Neural progenitor cell (in vitro differentiated cells): ENCODE data around the gene SSH3. TPM values are rescaled to one million over a fixed set of nuclear protein-coding genes. Genes with fewer than 3 reads are reported as not detected.

ENCODE experiments used
- DNase-seq: peaks from one replicate; pipeline ENCODE4 v3.0.0-alpha.2; 2016; ENCODE audit warnings: low spot score
- H2AFZ ChIP-seq: fragments of 200-600 bp; sonication (generic); replicated peaks from 2 replicates; pipeline ENCODE4 v1.6.1; 2016; ENCODE audit warnings: antibody characterized with exemption
- H3F3A ChIP-seq: fragments of 200-600 bp; sonication (generic); 2 replicates; pipeline ENCODE4 v1.6.1; 2016; ENCODE audit warnings: antibody characterized with exemption, low read depth
- H3K27ac ChIP-seq: fragments of 200-600 bp; sonication (generic); 2 replicates; pipeline ENCODE4 v1.5.1; 2016; ENCODE audit warnings: mild to moderate bottlenecking
- H3K27me3 ChIP-seq: fragments of 200-600 bp; sonication (generic); 2 replicates; pipeline ENCODE4 v1.6.1; 2016; ENCODE audit warnings: mild to moderate bottlenecking, moderate library complexity
- H3K36me3 ChIP-seq: fragments of 200-600 bp; sonication (generic); 2 replicates; pipeline ENCODE4 v1.5.1; 2016
- H3K4me1 ChIP-seq: fragments of 200-600 bp; sonication (generic); 2 replicates; pipeline ENCODE4 v1.6.1; 2016; ENCODE audit warnings: mixed run types
- H3K4me2 ChIP-seq: fragments of 200-600 bp; sonication (generic); 2 replicates; pipeline ENCODE4 v1.6.1; 2016
- H3K4me3 ChIP-seq: fragments of 200-600 bp; sonication (generic); 2 replicates; pipeline ENCODE4 v1.5.1; 2016
- H3K79me2 ChIP-seq: fragments of 200-600 bp; sonication (generic); 2 replicates; pipeline ENCODE4 v1.6.1; 2016; ENCODE audit warnings: low read depth
- H3K9ac ChIP-seq: fragments of 200-600 bp; sonication (generic); 2 replicates; pipeline ENCODE4 v1.6.1; 2016
- H3K9me3 ChIP-seq: fragments of 200-600 bp; sonication (generic); 2 replicates; pipeline ENCODE4 v1.5.1; 2016; ENCODE audit warnings: low read depth
- H4K20me1 ChIP-seq: fragments of 200-600 bp; sonication (generic); 2 replicates; pipeline ENCODE4 v1.6.1; 2016; ENCODE audit warnings: low read depth
- H3K27ac Mint-ChIP-seq: 3 replicates; pipeline ENCODE4 v1.8.0; 2021; ENCODE audit warnings: mixed read lengths
- H3K27me3 Mint-ChIP-seq: 2 replicates; pipeline ENCODE4 v1.8.0; 2022; ENCODE audit warnings: low read depth, mild to moderate bottlenecking, inconsistent platforms, moderate library complexity, mixed read lengths; ENCODE audit not compliant: insufficient read depth
- H3K36me3 Mint-ChIP-seq: 3 replicates; pipeline ENCODE4 v1.8.0; 2021; ENCODE audit warnings: mixed read lengths
- H3K4me1 Mint-ChIP-seq: 3 replicates; pipeline ENCODE4 v1.8.0; 2021; ENCODE audit warnings: mixed read lengths
- H3K4me3 Mint-ChIP-seq: 3 replicates; pipeline ENCODE4 v1.8.0; 2021; ENCODE audit warnings: mild to moderate bottlenecking, moderate library complexity, mixed read lengths
- H3K9me3 Mint-ChIP-seq: 3 replicates; pipeline ENCODE4 v1.8.0; 2020; ENCODE audit warnings: mixed read lengths
- CTCF ChIP-seq: fragments of 200-600 bp; sonication (generic); IDR thresholded peaks from 2 replicates; pipeline ENCODE4 v1.5.1; 2017; ENCODE audit warnings: antibody characterized with exemption, mild to moderate bottlenecking
- EZH2 ChIP-seq: fragments of 200-600 bp; sonication (generic); IDR thresholded peaks from 2 replicates; pipeline ENCODE4 v1.6.1; 2017; ENCODE audit warnings: antibody characterized with exemption, mild to moderate bottlenecking, moderate library complexity
- EZH2phosphoT487 ChIP-seq: fragments of 200-600 bp; sonication (generic); IDR thresholded peaks from 2 replicates; pipeline ENCODE4 v1.6.1; 2017; ENCODE audit warnings: antibody characterized with exemption
- total RNA-seq: library from RNA; depleted of rRNA; stranded (reverse); fragments of >200 nt; gene quantifications from 2 replicates; pipeline ENCODE4 v1.2.3, GENCODE V29; 2015; ENCODE audit warnings: low replicate concordance

Gene SSH3
- total RNA-seq, 1 donor from 2014 or later, result 1.4 TPM

GRCh38 chr11:67301951-67302516 is 1.3 kb upstream of the SSH3 start:
- Histone ChIP-seq H3K9ac (no peak overlapping the region), H3K9me3 (no peaks in the 10 kb centered on the region), H3K27ac (no peak overlapping the region), H3F3A (peaks cover 27% of the 10 kb centered on the region), H4K20me1 (peaks cover 14% of the 10 kb centered on the region), H3K27me3 (peaks cover 16% of the 10 kb centered on the region), H2AFZ (no peak overlapping the region), H3K4me1 (peaks cover 12% of the 10 kb centered on the region), H3K4me2 (peak overlapping the region; percentile 91), H3K36me3 (no peaks in the 10 kb centered on the region), H3K79me2 (no peaks in the 10 kb centered on the region), H3K4me3 (peak overlapping the region; percentile 65)
- peak overlapping the region; percentile 74 for H3K4me3 Mint-ChIP-seq
- no peak for TF ChIP-seq CTCF
- no peak for TF ChIP-seq EZH2phosphoT487
- TF ChIP-seq EZH2, result no peak
- peaks cover 8% of the 10 kb centered on the region for H3K4me1 Mint-ChIP-seq
- H3K27ac Mint-ChIP-seq, result no peak overlapping the region
- DNase-seq, result peak; percentile 71
- peaks cover 14% of the 10 kb centered on the region for H3K36me3 Mint-ChIP-seq
- peaks cover 7% of the 10 kb centered on the region for H3K27me3 Mint-ChIP-seq
- no peaks in the 10 kb centered on the region for H3K9me3 Mint-ChIP-seq

DNA sequence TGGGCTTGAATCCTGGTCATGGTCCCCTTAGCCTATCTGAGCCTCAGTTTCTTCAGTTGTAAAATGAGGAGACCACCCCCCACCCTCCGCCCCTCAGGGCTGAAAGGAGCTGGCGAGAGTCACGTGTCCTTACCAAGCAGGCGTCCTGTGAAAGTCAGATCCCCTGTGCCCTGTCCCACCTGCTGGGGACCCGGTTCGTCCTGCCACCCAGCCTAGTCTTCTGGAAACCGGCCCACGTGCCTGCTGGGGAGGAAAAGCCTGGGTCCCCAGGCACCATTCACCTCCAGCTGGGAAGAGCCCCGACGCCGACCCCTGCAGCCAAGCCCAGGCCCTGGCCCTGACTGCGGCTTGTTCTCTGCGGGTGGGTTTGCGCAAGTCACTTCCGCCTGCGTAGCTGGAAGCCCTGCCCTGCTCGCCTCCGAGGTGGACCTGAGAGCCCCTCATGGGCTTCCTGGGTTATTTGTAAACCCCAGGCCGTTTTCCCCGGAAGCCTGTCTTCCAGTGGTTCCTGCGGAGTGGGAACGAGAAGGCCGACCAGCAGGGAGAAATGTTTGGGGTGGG is 679 bp upstream of the SSH3 start:
- peaks cover 16% of the 10 kb centered on the region for H3K27me3 ChIP-seq
- peak overlapping the region; percentile 65 for H3K4me3 ChIP-seq
- Mint-ChIP-seq H3K36me3 (peaks cover 13% of the 10 kb centered on the region), H3K4me1 (peaks cover 8% of the 10 kb centered on the region), H3K9me3 (no peaks in the 10 kb centered on the region), H3K27ac (no peak overlapping the region), H3K4me3 (peak overlapping the region; percentile 74), H3K27me3 (peaks cover 7% of the 10 kb centered on the region)
- H3K4me2 ChIP-seq, result peak overlapping the region; percentile 91
- DNase-seq, result peak; percentile 78
- H3K36me3 ChIP-seq, result no peaks in the 10 kb centered on the region
- H2AFZ ChIP-seq, result no peak overlapping the region
- H3K9me3 ChIP-seq, result no peaks in the 10 kb centered on the region
- H3K79me2 ChIP-seq, result no peaks in the 10 kb centered on the region
- no peak overlapping the region for H3K9ac ChIP-seq
- peaks cover 27% of the 10 kb centered on the region for H3F3A ChIP-seq
- H4K20me1 ChIP-seq, result peaks cover 14% of the 10 kb centered on the region
- peaks cover 12% of the 10 kb centered on the region for H3K4me1 ChIP-seq
- H3K27ac ChIP-seq, result no peak overlapping the region
- TF ChIP-seq CTCF, result no peak
- TF ChIP-seq EZH2, result no peak
- TF ChIP-seq EZH2phosphoT487, result no peak

GRCh38 chr11:67303835-67304411 is 593 bp downstream of the SSH3 start:
- peaks cover 12% of the 10 kb centered on the region for H3K4me1 ChIP-seq
- no peak overlapping the region for H3K4me3 Mint-ChIP-seq
- DNase-seq, result peak; percentile 51
- H3K27me3 Mint-ChIP-seq, result peaks cover 7% of the 10 kb centered on the region
- peak overlapping the region; percentile 91 for H3K4me2 ChIP-seq
- peaks cover 27% of the 10 kb centered on the region for H3F3A ChIP-seq
- peaks cover 16% of the 10 kb centered on the region for H3K27me3 ChIP-seq
- peaks cover 8% of the 10 kb centered on the region for H3K4me1 Mint-ChIP-seq
- H3K79me2 ChIP-seq, result no peaks in the 10 kb centered on the region
- no peaks in the 10 kb centered on the region for H3K36me3 ChIP-seq
- H3K4me3 ChIP-seq, result peak overlapping the region; percentile 65
- H3K9ac ChIP-seq, result no peak overlapping the region
- H3K36me3 Mint-ChIP-seq, result peaks cover 6% of the 10 kb centered on the region
- no peaks in the 10 kb centered on the region for H3K9me3 ChIP-seq
- H3K27ac ChIP-seq, result no peak overlapping the region
- peak overlapping the region; percentile 53 for H2AFZ ChIP-seq
- TF ChIP-seq CTCF (no peak), EZH2 (no peak), EZH2phosphoT487 (no peak)
- peaks cover 14% of the 10 kb centered on the region for H4K20me1 ChIP-seq
- H3K9me3 Mint-ChIP-seq, result no peaks in the 10 kb centered on the region
- no peak overlapping the region for H3K27ac Mint-ChIP-seq
